Measurements from ENCODE around the gene SPHKAP.
"Not testable (repeated sequence)": the region's sequence is repeated elsewhere in the genome, so short reads cannot be mapped to it uniquely, and the experiment has no call there.

Gene SPHKAP

DNA sequence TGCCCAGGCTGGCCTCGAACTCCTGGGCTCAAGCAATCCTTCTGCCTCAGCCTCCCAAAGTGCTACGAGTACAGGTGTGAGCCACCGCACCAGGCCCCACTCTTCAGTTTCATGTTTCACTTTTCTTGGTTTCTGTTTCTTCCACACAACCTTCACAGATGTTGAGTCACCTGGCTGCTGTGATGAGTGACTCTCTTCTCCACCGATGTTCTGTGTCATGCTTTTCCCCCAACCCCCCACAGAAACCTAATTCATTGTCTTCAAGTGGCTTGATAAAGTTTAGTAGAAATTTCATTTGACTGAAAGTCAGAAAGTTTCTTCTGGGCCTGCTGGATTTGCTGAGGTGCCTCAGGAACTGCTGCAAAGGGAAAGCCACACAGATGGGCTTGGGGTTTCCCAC lies 78.5 kb downstream of the SPHKAP start:
- no peak overlapping the region for H3K9ac ChIP-seq (ENCODE audit: low read length)
- no peaks in the 10 kb centered on the region for H3K36me3 ChIP-seq (ENCODE audit: control insufficient read depth, insufficient read depth, low read length)
- H3K27me3 ChIP-seq (ENCODE audit: control insufficient read depth, insufficient read depth, low read length): no peaks in the 10 kb centered on the region
- H3K9me3 ChIP-seq (ENCODE audit: control insufficient read depth, insufficient read depth, low read depth, low read length): no peaks in the 10 kb centered on the region
- no peaks in the 10 kb centered on the region for H3K4me1 ChIP-seq (ENCODE audit: control insufficient read depth, insufficient read depth, low read length)
- H3K27ac ChIP-seq (ENCODE audit: low read depth, low read length): no peak overlapping the region
- H3K4me3 ChIP-seq (ENCODE audit: low read depth, low read length): no peak overlapping the region

DNA sequence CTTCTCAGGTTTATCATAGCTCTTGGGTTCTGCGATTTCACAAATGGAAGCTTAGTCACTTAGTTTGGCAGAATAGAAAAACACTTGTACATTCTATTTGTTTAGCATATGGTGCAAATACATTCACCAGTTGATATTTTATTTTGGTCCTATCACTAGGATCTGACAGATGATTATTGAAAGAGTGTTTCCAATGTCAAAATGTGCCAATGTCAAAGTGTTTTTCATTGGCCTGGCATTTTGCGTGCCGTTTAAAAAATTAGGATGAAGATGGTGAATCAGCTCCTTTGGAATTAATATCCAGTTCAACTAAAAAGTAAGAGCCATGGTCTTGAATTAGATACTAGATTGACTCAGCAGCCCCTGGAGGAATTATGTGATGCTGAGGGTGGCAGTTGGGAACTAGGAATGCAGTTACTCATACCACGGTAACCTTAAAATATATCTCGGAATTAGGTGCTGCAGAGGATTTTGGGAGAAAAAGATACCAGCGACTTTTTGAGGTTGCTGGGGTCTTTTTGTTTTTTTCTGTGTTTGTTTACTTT lies 87.0 kb downstream of the SPHKAP start:
- Histone ChIP-seq H3K9ac (ENCODE audit: low read length) (no peak overlapping the region), H3K27ac (ENCODE audit: low read depth, low read length) (no peak overlapping the region), H3K36me3 (ENCODE audit: control insufficient read depth, insufficient read depth, low read length) (no peaks in the 10 kb centered on the region), H3K9me3 (ENCODE audit: control insufficient read depth, insufficient read depth, low read depth, low read length) (peaks cover 16% of the 10 kb centered on the region), H3K4me3 (ENCODE audit: low read depth, low read length) (no peak overlapping the region), H3K27me3 (ENCODE audit: control insufficient read depth, insufficient read depth, low read length) (no peaks in the 10 kb centered on the region), H3K4me1 (ENCODE audit: control insufficient read depth, insufficient read depth, low read length) (no peaks in the 10 kb centered on the region)

GRCh38 chr2:228092056-228092455 lies 89.4 kb downstream of the SPHKAP start:
- Histone ChIP-seq H3K4me1 (ENCODE audit: control insufficient read depth, insufficient read depth, low read length) (no peaks in the 10 kb centered on the region), H3K27me3 (ENCODE audit: control insufficient read depth, insufficient read depth, low read length) (no peaks in the 10 kb centered on the region), H3K4me3 (ENCODE audit: low read depth, low read length) (no peak overlapping the region), H3K9me3 (ENCODE audit: control insufficient read depth, insufficient read depth, low read depth, low read length) (peaks cover 24% of the 10 kb centered on the region), H3K27ac (ENCODE audit: low read depth, low read length) (no peak overlapping the region), H3K9ac (ENCODE audit: low read length) (no peak overlapping the region), H3K36me3 (ENCODE audit: control insufficient read depth, insufficient read depth, low read length) (no peaks in the 10 kb centered on the region)

DNA sequence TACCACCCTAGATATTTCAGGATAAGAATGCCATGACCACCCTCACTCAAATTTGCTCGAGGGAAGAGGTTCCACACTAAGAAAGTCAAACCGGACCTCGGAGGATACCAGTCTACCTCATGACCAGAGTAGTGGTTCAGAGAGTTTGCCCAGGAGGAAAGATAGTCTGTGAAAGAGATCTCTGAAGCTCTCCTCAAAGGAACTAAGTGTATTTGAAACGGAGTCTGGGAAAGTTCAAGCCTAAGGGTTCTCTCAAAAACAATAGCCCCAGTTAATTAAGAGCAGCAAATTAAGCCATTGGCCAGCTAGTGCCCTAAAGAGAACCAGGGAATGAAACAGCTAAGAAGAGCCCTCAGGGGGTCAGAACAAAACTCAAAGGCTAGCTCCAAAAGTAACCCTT lies 94.9 kb downstream of the SPHKAP start:
- H3K4me1 ChIP-seq (ENCODE audit: control insufficient read depth, insufficient read depth, low read length): no peaks in the 10 kb centered on the region
- H3K4me3 ChIP-seq (ENCODE audit: low read depth, low read length): no peak overlapping the region
- H3K27me3 ChIP-seq (ENCODE audit: control insufficient read depth, insufficient read depth, low read length): no peaks in the 10 kb centered on the region
- H3K36me3 ChIP-seq (ENCODE audit: control insufficient read depth, insufficient read depth, low read length): no peaks in the 10 kb centered on the region
- no peak overlapping the region for H3K9ac ChIP-seq (ENCODE audit: low read length)
- peaks cover 22% of the 10 kb centered on the region for H3K9me3 ChIP-seq (ENCODE audit: control insufficient read depth, insufficient read depth, low read depth, low read length)
- H3K27ac ChIP-seq (ENCODE audit: low read depth, low read length): no peak overlapping the region

DNA sequence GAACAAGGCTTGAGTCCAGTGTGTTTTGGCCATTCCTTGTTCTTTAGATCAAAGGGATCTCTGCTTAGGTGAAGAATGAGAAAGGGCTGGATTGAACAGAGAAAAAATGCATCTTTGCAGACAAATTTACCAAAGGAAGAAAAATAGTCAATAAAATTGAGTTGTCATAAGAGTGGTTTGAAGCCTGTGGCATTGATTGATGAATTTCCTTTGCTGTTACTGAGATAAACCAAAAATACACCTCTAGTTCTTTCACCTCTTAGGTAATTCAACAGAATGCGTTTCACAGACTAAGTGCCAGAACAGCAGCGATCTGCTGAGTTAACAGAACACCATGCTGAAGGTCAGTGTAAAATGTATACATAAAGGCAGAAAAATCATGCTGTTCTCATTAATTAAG lies 96.8 kb downstream of the SPHKAP start:
- Histone ChIP-seq H3K9ac (ENCODE audit: low read length) (no peak overlapping the region), H3K9me3 (ENCODE audit: control insufficient read depth, insufficient read depth, low read depth, low read length) (peaks cover 10% of the 10 kb centered on the region), H3K27me3 (ENCODE audit: control insufficient read depth, insufficient read depth, low read length) (no peaks in the 10 kb centered on the region), H3K36me3 (ENCODE audit: control insufficient read depth, insufficient read depth, low read length) (no peaks in the 10 kb centered on the region), H3K4me1 (ENCODE audit: control insufficient read depth, insufficient read depth, low read length) (no peaks in the 10 kb centered on the region), H3K27ac (ENCODE audit: low read depth, low read length) (no peak overlapping the region), H3K4me3 (ENCODE audit: low read depth, low read length) (no peak overlapping the region)

DNA sequence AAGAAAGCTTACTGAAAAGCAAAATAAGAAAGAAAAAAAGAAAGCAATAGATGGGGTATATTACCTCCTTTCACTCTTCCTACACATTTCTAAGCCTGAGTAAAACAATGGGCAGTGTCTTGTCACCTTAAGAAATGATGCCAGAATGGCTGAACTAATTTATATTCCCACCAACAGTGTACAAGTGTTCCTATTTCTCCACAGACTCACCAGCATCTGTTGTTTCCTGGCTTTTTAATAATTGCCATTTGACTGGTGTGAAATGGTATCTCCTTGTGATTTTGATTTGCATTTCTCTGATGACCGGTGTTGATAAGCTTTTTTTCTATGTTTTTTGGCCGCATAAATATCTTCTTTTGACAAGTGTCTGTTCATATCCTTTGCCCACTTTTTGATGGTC lies 98.4 kb downstream of the SPHKAP start:
- Histone ChIP-seq H3K9ac (ENCODE audit: low read length) (no peak overlapping the region), H3K4me3 (ENCODE audit: low read depth, low read length) (no peak overlapping the region), H3K36me3 (ENCODE audit: control insufficient read depth, insufficient read depth, low read length) (no peaks in the 10 kb centered on the region), H3K27me3 (ENCODE audit: control insufficient read depth, insufficient read depth, low read length) (no peaks in the 10 kb centered on the region), H3K27ac (ENCODE audit: low read depth, low read length) (no peak overlapping the region), H3K9me3 (ENCODE audit: control insufficient read depth, insufficient read depth, low read depth, low read length) (no peaks in the 10 kb centered on the region), H3K4me1 (ENCODE audit: control insufficient read depth, insufficient read depth, low read length) (no peaks in the 10 kb centered on the region)

- Histone ChIP-seq H3K9me3 (ENCODE audit: control insufficient read depth, insufficient read depth, low read depth, low read length) (no peaks in the 10 kb centered on the region), H3K4me1 (ENCODE audit: control insufficient read depth, insufficient read depth, low read length) (no peaks in the 10 kb centered on the region), H3K27ac (ENCODE audit: low read depth, low read length) (no peak overlapping the region), H3K27me3 (ENCODE audit: control insufficient read depth, insufficient read depth, low read length) (no peaks in the 10 kb centered on the region), H3K9ac (ENCODE audit: low read length) (no peak overlapping the region), H3K36me3 (ENCODE audit: control insufficient read depth, insufficient read depth, low read length) (no peaks in the 10 kb centered on the region), H3K4me3 (ENCODE audit: low read depth, low read length) (no peak overlapping the region)
Measured at GRCh38 chr2:228082571-228082970, 98.9 kb downstream of the SPHKAP start.

GRCh38 chr2:228079194-228079593 lies 102.3 kb downstream of the SPHKAP start:
- Histone ChIP-seq H3K27ac (ENCODE audit: low read depth, low read length) (no peak overlapping the region), H3K9ac (ENCODE audit: low read length) (no peak overlapping the region), H3K27me3 (ENCODE audit: control insufficient read depth, insufficient read depth, low read length) (no peaks in the 10 kb centered on the region), H3K9me3 (ENCODE audit: control insufficient read depth, insufficient read depth, low read depth, low read length) (no peaks in the 10 kb centered on the region), H3K4me3 (ENCODE audit: low read depth, low read length) (no peak overlapping the region), H3K36me3 (ENCODE audit: control insufficient read depth, insufficient read depth, low read length) (no peaks in the 10 kb centered on the region), H3K4me1 (ENCODE audit: control insufficient read depth, insufficient read depth, low read length) (no peaks in the 10 kb centered on the region)

- not testable (repeated sequence) for H3K27me3 ChIP-seq (ENCODE audit: control insufficient read depth, insufficient read depth, low read length); H3K9me3 ChIP-seq (ENCODE audit: control insufficient read depth, insufficient read depth, low read depth, low read length); H3K27ac ChIP-seq (ENCODE audit: low read depth, low read length); H3K4me1 ChIP-seq (ENCODE audit: control insufficient read depth, insufficient read depth, low read length); H3K9ac ChIP-seq (ENCODE audit: low read length); H3K36me3 ChIP-seq (ENCODE audit: control insufficient read depth, insufficient read depth, low read length); H3K4me3 ChIP-seq (ENCODE audit: low read depth, low read length)
Measured at GRCh38 chr2:228076695-228077094, 104.8 kb downstream of the SPHKAP start.

DNA sequence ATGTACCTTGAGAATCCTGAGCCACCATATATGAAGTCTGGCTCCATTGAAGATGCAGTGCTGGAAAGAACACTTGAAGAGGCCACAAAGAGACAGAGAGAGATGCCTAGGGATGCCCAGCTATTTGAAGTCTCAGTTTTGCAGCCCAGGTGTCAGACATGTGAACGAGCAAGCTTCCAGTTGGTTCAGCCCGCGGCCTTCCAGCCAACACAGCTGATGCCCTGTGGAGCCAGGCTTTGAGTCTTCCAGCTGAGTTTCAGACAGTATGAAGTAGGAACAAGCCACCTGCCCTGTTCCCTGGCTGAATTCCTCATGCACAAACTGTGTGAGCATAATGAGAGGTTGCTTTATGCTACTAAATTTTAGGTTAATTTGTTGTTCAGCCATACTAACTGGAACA lies 108.8 kb downstream of the SPHKAP start:
- no peak overlapping the region for H3K9ac ChIP-seq (ENCODE audit: low read length)
- H3K9me3 ChIP-seq (ENCODE audit: control insufficient read depth, insufficient read depth, low read depth, low read length): no peaks in the 10 kb centered on the region
- H3K4me3 ChIP-seq (ENCODE audit: low read depth, low read length): no peak overlapping the region
- no peaks in the 10 kb centered on the region for H3K27me3 ChIP-seq (ENCODE audit: control insufficient read depth, insufficient read depth, low read length)
- no peaks in the 10 kb centered on the region for H3K36me3 ChIP-seq (ENCODE audit: control insufficient read depth, insufficient read depth, low read length)
- no peaks in the 10 kb centered on the region for H3K4me1 ChIP-seq (ENCODE audit: control insufficient read depth, insufficient read depth, low read length)
- H3K27ac ChIP-seq (ENCODE audit: low read depth, low read length): no peak overlapping the region

- H3K27ac ChIP-seq (ENCODE audit: low read depth, low read length): no peak overlapping the region
- no peak overlapping the region for H3K4me3 ChIP-seq (ENCODE audit: low read depth, low read length)
- H3K4me1 ChIP-seq (ENCODE audit: control insufficient read depth, insufficient read depth, low read length): no peaks in the 10 kb centered on the region
- H3K9ac ChIP-seq (ENCODE audit: low read length): no peak overlapping the region
- H3K9me3 ChIP-seq (ENCODE audit: control insufficient read depth, insufficient read depth, low read depth, low read length): no peaks in the 10 kb centered on the region
- H3K36me3 ChIP-seq (ENCODE audit: control insufficient read depth, insufficient read depth, low read length): no peaks in the 10 kb centered on the region
- no peaks in the 10 kb centered on the region for H3K27me3 ChIP-seq (ENCODE audit: control insufficient read depth, insufficient read depth, low read length)
Measured at GRCh38 chr2:228067309-228067708, 114.2 kb downstream of the SPHKAP start.
